HepG2 (cell line): ENCODE data around the gene RASL12. TPM values are rescaled to one million over a fixed set of nuclear protein-coding genes. Genes with fewer than 3 reads are reported as not detected.

Experiments used
- ATAC-seq: fragments of 200-7000 bp; cut with Tn5 transposase; 3 replicates; pipeline ENCODE4 v1.9.1; 2020; ENCODE audit warnings: mild to moderate bottlenecking, moderate library complexity
- BruUV-seq: library from RNA; stranded (reverse); fragments of 400-500 nt; replicated peaks from 2 replicates; lab custom pipeline; 2021; lab: Mats Ljungman, UMichigan
- CTCF ChIA-PET: fragments of 300-600 bp; formaldehyde crosslinking; extraction: SDS; loops from one replicate; lab custom pipeline; 2021; ENCODE audit warnings: low total read pairs, inconsistent platforms, low intra/inter-chr PET ratio; lab: Yijun Ruan, JAX
- POLR2A ChIA-PET: fragments of 350-600 bp; sonication (Branson Sonifier 250); formaldehyde crosslinking; loops from one replicate; lab custom pipeline; 2020; ENCODE audit warnings: antibody characterized with exemption, inconsistent platforms; lab: Yijun Ruan, JAX
- DNase-seq: peaks from one replicate; pipeline ENCODE4 v3.0.0-alpha.2; 2015; ENCODE audit warnings: low spot score
- FAIRE-seq: peaks from 3 replicates; lab custom pipeline; 2011; peaks lifted over from hg19 to GRCh38; lab: Jason Lieb, UNC
- H2AFZ ChIP-seq: one replicate; pipeline ENCODE4 v1.6.1; 2011; ENCODE audit warnings: low read length, inconsistent platforms
- H3K27ac ChIP-seq: fragments of 300-600 bp; 3 replicates; pipeline ENCODE4 v1.8.0; 2011; ENCODE audit warnings: mixed run types, mild to moderate bottlenecking, mixed read lengths, low read length, inconsistent platforms; ENCODE audit not compliant: insufficient read depth; ENCODE audit errors: extremely low read length
- H3K27me3 ChIP-seq, 2 experiments: fragments of 200-600 bp in 1 of 2; 2 replicates in 1 of 2; 3 replicates in 1 of 2; pipeline versions ENCODE4 v1.6.0 to v1.8.0; 2011; ENCODE audit warnings: low read length in 2 of 2, mild to moderate bottlenecking in 2 of 2, moderate library complexity in 2 of 2, inconsistent platforms in 1 of 2; ENCODE audit not compliant: insufficient read depth in 2 of 2, control insufficient read depth in 1 of 2
- H3K36me3 ChIP-seq, 2 experiments: fragments of 200-600 bp in 1 of 2; replicated peaks in 1 of 2; 2 replicates in 1 of 2; 3 replicates in 1 of 2; pipeline versions ENCODE4 v1.5.1 to v1.8.0; 2011; ENCODE audit warnings: low read length in 2 of 2, inconsistent platforms in 1 of 2; ENCODE audit not compliant: insufficient read depth in 2 of 2, control insufficient read depth in 1 of 2
- H3K4me1 ChIP-seq: 2 replicates; pipeline ENCODE4 v1.5.1; 2012; ENCODE audit warnings: low read length, inconsistent platforms; ENCODE audit not compliant: insufficient read depth
- H3K4me2 ChIP-seq: 2 replicates; pipeline ENCODE4 v1.6.0; 2011; ENCODE audit warnings: low read depth, low read length, inconsistent platforms
- H3K4me3 ChIP-seq, 3 experiments: fragments of 200-600 bp in 1 of 3; sonication (generic), shearing (Covaris generic) in 1 of 3; replicated peaks in 1 of 3; 2 replicates each; pipeline ENCODE4 v1.5.1; 2011 to 2016; ENCODE audit warnings: low read length in 3 of 3, inconsistent platforms in 2 of 3, low read depth in 2 of 3, mild to moderate bottlenecking in 2 of 3, control low read depth in 1 of 3, mixed read lengths in 1 of 3; ENCODE audit not compliant: insufficient read depth in 1 of 3
- H3K79me2 ChIP-seq: one replicate; pipeline ENCODE4 v1.6.1; 2011; ENCODE audit warnings: low read length, inconsistent platforms; ENCODE audit not compliant: insufficient read depth
- H3K9ac ChIP-seq: 2 replicates; pipeline ENCODE4 v1.6.0; 2011; ENCODE audit warnings: mild to moderate bottlenecking, low read depth, low read length, inconsistent platforms; ENCODE audit not compliant: insufficient read depth
- H3K9me3 ChIP-seq: 2 replicates; pipeline ENCODE4 v1.5.1; 2012; ENCODE audit warnings: mild to moderate bottlenecking, low read length
- H4K20me1 ChIP-seq: 2 replicates; pipeline ENCODE4 v1.6.0; 2011; ENCODE audit warnings: inconsistent platforms, mild to moderate bottlenecking, low read length, moderate library complexity; ENCODE audit not compliant: insufficient read depth
- CBX2 ChIP-seq, 2 experiments: fragments of 200-600 bp in 1 of 2; sonication (generic); formaldehyde crosslinking in 1 of 2; IDR thresholded peaks; 2 replicates each; pipeline versions ENCODE4 v1.7.0 to v1.8.1; 2018 to 2022; ENCODE audit warnings: low read depth in 2 of 2, low read length in 1 of 2, mild to moderate bottlenecking in 1 of 2, missing genetic modification reagents in 1 of 2
- ESRRA ChIP-seq: sonication (generic); formaldehyde crosslinking; IDR thresholded peaks from 2 replicates; pipeline ENCODE4 v1.5.1; 2020; ENCODE audit warnings: mild to moderate bottlenecking, low read depth, missing genetic modification reagents
- GATAD2A ChIP-seq: IDR thresholded peaks from 2 replicates; pipeline ENCODE4 v1.6.1; 2016
- JUNB ChIP-seq: sonication (generic); formaldehyde crosslinking; IDR thresholded peaks from 2 replicates; pipeline ENCODE4 v1.8.0; 2022; ENCODE audit warnings: missing genetic modification reagents, mild to moderate bottlenecking, borderline replicate concordance
- KAT2B ChIP-seq: fragments of 150-350 bp; IDR thresholded peaks from 2 replicates; pipeline ENCODE4 v1.6.1; 2014; ENCODE audit warnings: low read depth, low read length, borderline replicate concordance
- MIER3 ChIP-seq: IDR thresholded peaks from 2 replicates; pipeline ENCODE4 v1.6.1; 2016; ENCODE audit warnings: missing compliant biosample characterization, borderline replicate concordance
- MXD4 ChIP-seq: IDR thresholded peaks from 2 replicates; pipeline ENCODE4 v1.6.1; 2016; ENCODE audit warnings: mild to moderate bottlenecking, missing biosample characterization, missing genetic modification reagents
- NFIB ChIP-seq: sonication (generic); formaldehyde crosslinking; IDR thresholded peaks from 2 replicates; pipeline ENCODE4 v1.9.0; 2021; ENCODE audit warnings: missing genetic modification reagents, mild to moderate bottlenecking, borderline replicate concordance
- PCBP1 ChIP-seq: fragments of 200-400 bp; formaldehyde crosslinking; IDR thresholded peaks from 2 replicates; pipeline ENCODE4 v1.6.1; 2017; ENCODE audit warnings: mild to moderate bottlenecking, low read depth, low read length, borderline replicate concordance
- RARA ChIP-seq: IDR thresholded peaks from 2 replicates; pipeline ENCODE4 v1.6.1; 2016; ENCODE audit warnings: missing genetic modification reagents, missing compliant biosample characterization
- STAG1 ChIP-seq: sonication (generic); formaldehyde crosslinking; IDR thresholded peaks from 2 replicates; pipeline ENCODE4 v1.4.0; 2020; ENCODE audit warnings: missing genetic modification reagents
- THAP11 ChIP-seq: IDR thresholded peaks from 2 replicates; pipeline ENCODE4 v1.6.1; 2016; ENCODE audit warnings: missing biosample characterization, missing genetic modification reagents
- ZNF136 ChIP-seq: sonication (generic); formaldehyde crosslinking; IDR thresholded peaks from 2 replicates; pipeline ENCODE4 v1.8.1; 2022; ENCODE audit warnings: low read depth, mild to moderate bottlenecking, moderate library complexity, missing genetic modification reagents
- ZNF17 ChIP-seq: sonication (generic); formaldehyde crosslinking; IDR thresholded peaks from 2 replicates; pipeline ENCODE4 v1.5.0; 2020; ENCODE audit warnings: mild to moderate bottlenecking, missing genetic modification reagents
- ZNF251 ChIP-seq: sonication (generic); formaldehyde crosslinking; IDR thresholded peaks from 2 replicates; pipeline ENCODE4 v1.9.0; 2021; ENCODE audit warnings: mild to moderate bottlenecking, missing genetic modification reagents
- ZNF260 ChIP-seq: sonication (generic); formaldehyde crosslinking; IDR thresholded peaks from 2 replicates; pipeline ENCODE4 v1.4.0; 2020; ENCODE audit warnings: missing genetic modification reagents, low read depth, mild to moderate bottlenecking, borderline replicate concordance
- ZNF331 ChIP-seq: sonication (generic); formaldehyde crosslinking; IDR thresholded peaks from 2 replicates; pipeline ENCODE4 v1.4.0; 2020; ENCODE audit warnings: missing genetic modification reagents
- ZNF546 ChIP-seq: sonication (generic); formaldehyde crosslinking; conservative IDR thresholded peaks from 2 replicates; pipeline ENCODE4 v1.8.1; 2023; ENCODE audit warnings: mild to moderate bottlenecking, missing genetic modification reagents
- ZNF549 ChIP-seq: sonication (generic); formaldehyde crosslinking; IDR thresholded peaks from 2 replicates; pipeline ENCODE4 v1.5.0; 2020; ENCODE audit warnings: missing genetic modification reagents
- ZNF580 ChIP-seq: IDR thresholded peaks from 2 replicates; pipeline ENCODE4 v1.6.1; 2016; ENCODE audit warnings: low read depth, borderline replicate concordance
- ZNF652 ChIP-seq: IDR thresholded peaks from 2 replicates; pipeline ENCODE4 v1.6.1; 2016; ENCODE audit warnings: low read depth, borderline replicate concordance
- ZNF691 ChIP-seq: sonication (generic); formaldehyde crosslinking; IDR thresholded peaks from 2 replicates; pipeline ENCODE4 v1.4.0; 2020; ENCODE audit warnings: missing genetic modification reagents, low read depth, mild to moderate bottlenecking, borderline replicate concordance
- WGBS: methylation state at CpG from one replicate; pipeline ENCODE4 v1.1.6; 2017; ENCODE audit warnings: low lambda C conversion rate; 5-methylcytosine and 5-hydroxymethylcytosine counted together
- in situ Hi-C: cut with HindIII; loops from 2 replicates; pipeline ENCODE4 v1.10.0; 2017; ENCODE audit warnings: low pct_unique_long_range_greater_than_20kb; ENCODE audit not compliant: extremely low pct_ligation_motif_present
- intact Hi-C: fragments of 100-400 bp; cut with micrococcal nuclease; formaldehyde crosslinking; loops from one replicate; pipeline ENCODE4 v1.10.0; 2022; ENCODE audit not compliant: unreplicated experiment
- polyA plus RNA-seq, 8 experiments: library from polyadenylated mRNA; depleted of rRNA in 3 of 8; stranded (reverse) in 7 of 8; unstranded in 1 of 8; fragments of >200 nt; fragmentation: Illumina TruSeq in 4 of 8; extraction: Trizol in 4 of 8; gene quantifications; 2 replicates each; pipeline versions ENCODE4 v1.2.1 to v1.2.3, GENCODE V29; 2011 to 2016; ENCODE audit warnings: low read depth in 4 of 8, missing spikeins in 1 of 8, mixed read lengths in 1 of 8; ENCODE audit not compliant: insufficient read depth in 1 of 8
- total RNA-seq, 5 experiments: library from RNA; depleted of rRNA; stranded (reverse); fragments of >200 nt; fragmentation: Illumina TruSeq; extraction: Trizol; gene quantifications; 2 replicates each; pipeline ENCODE4 v1.2.3, GENCODE V29; 2016; ENCODE audit warnings: low read depth in 1 of 5

The RASL12 gene
- total and polyA plus RNA-seq, 2 of the 13 experiments (the other 11 are each of a cell fraction or from before 2014, with no cell fraction given) = 0.16 to 0.55 TPM

- no peak for TF ChIP-seq PCBP1
- no peak for TF ChIP-seq ZNF580 (CRISPR knock-in tag)
- no peak for TF ChIP-seq STAG1
- TF ChIP-seq JUNB (CRISPR knock-in tag) = no peak
- TF ChIP-seq CBX2 (IDR thresholded peaks at IDR 0.05; ENCODE audit: low read depth, low read length) = no peak
- TF ChIP-seq CBX2 (CRISPR knock-in tag; IDR thresholded peaks at IDR 0.05; ENCODE audit: low read depth) = no peak
- no peak for TF ChIP-seq THAP11 (CRISPR knock-in tag)
Observed at GRCh38 chr15:65021488-65021887, 46.3 kb downstream of the RASL12 start (continued).

- Histone ChIP-seq H2AFZ (no peak overlapping the region), H3K27me3 (no peaks in the 10 kb centered on the region), H3K4me3 (no peak overlapping the region), H3K36me3 (peaks cover 7 to 25% of the 10 kb centered on the region in 2 experiments; a peak in 4 of 5 replicates), H3K4me1 (no peaks in the 10 kb centered on the region), H3K79me2 (no peaks in the 10 kb centered on the region), H4K20me1 (no peaks in the 10 kb centered on the region), H3K27ac (no peak overlapping the region), H3K9ac (no peak overlapping the region), H3K9me3 (no peaks in the 10 kb centered on the region), H3K4me2 (no peak overlapping the region)
- no peak for TF ChIP-seq KAT2B
- TF ChIP-seq ZNF331 = no peak
- TF ChIP-seq ZNF136 = no peak
- TF ChIP-seq ESRRA (CRISPR knock-in tag) = no peak
- TF ChIP-seq ZNF549 (CRISPR knock-in tag) = no peak
- TF ChIP-seq RARA (CRISPR knock-in tag) = no peak
- TF ChIP-seq ZNF691 = no peak
- TF ChIP-seq ZNF251 (CRISPR knock-in tag) = no peak
- TF ChIP-seq ZNF652 = no peak
- no peak for TF ChIP-seq MXD4 (CRISPR knock-in tag)
- no peak for TF ChIP-seq ZNF260 (CRISPR knock-in tag)
- TF ChIP-seq NFIB (CRISPR knock-in tag) = no peak
- TF ChIP-seq GATAD2A (CRISPR knock-in tag) = no peak
- no peak for TF ChIP-seq MIER3 (CRISPR knock-in tag)
- no peak for TF ChIP-seq ZNF546 (CRISPR knock-in tag)
- TF ChIP-seq ZNF17 (CRISPR knock-in tag) = no peak
- 85% methylated on average over 1 of the region's 1 CpG for WGBS
- FAIRE-seq = no peak
- intact Hi-C loops (no loop called here), in situ Hi-C loops (no loop called here)
- DNase-seq = no peak
- POLR2A ChIA-PET = no interaction called here
- CTCF ChIA-PET = no interaction called here
- BruUV-seq = TSS peak; percentile 8
- peak; percentile 67 for ATAC-seq
Observed at GRCh38 chr15:65020419-65020818, 47.4 kb downstream of the RASL12 start.
